ENCODE results near the gene CCDC51.
"Not testable (repeated sequence)": the region's sequence is repeated elsewhere in the genome, so short reads cannot be mapped to it uniquely, and the experiment has no call there.

DNA sequence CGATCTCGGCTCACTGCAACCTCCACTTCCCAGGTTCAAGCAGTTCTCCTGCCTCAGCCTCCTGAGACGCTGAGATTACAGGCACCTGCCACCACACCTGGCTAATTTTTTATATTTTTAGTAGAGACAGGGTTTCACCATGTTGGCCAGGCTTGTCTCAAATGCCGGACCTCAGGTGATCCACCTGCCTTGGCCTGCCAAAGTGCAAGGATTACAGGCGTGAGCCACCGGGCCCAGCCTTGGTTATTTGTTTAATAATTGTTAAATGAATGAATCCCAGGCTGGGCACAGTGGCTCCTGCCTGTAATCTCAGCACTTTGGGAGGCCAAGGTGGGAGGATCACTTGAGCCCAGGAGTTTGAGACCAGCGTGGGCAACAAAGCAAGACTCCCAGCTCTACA, 21.8 kb upstream of the CCDC51 start:
- TF ChIP-seq POLR2AphosphoS5, POLR2A (IDR thresholded peaks at IDR 0.05; ENCODE audit: low read depth, low read length): not testable (repeated sequence)
